Osteoblast (primary cell): Measurements from ENCODE around the gene PLCL1. TPM values are rescaled to one million over a fixed set of nuclear protein-coding genes. Genes with fewer than 3 reads are reported as not detected.

Source experiments
- DNase-seq: peaks from one replicate; pipeline ENCODE4 v3.0.0; 2011; ENCODE audit warnings: low spot score, mixed read lengths; ENCODE audit not compliant: insufficient read length; ENCODE audit errors: missing footprints
- H2AFZ ChIP-seq: 2 replicates; pipeline ENCODE4 v1.6.0; 2011; ENCODE audit warnings: mild to moderate bottlenecking, low read length
- H3K27ac ChIP-seq: 2 replicates; pipeline ENCODE4 v1.5.1; 2011; ENCODE audit warnings: mild to moderate bottlenecking, low read depth, low read length, moderate library complexity
- H3K27me3 ChIP-seq: 2 replicates; pipeline ENCODE4 v1.6.0; 2012; ENCODE audit warnings: mild to moderate bottlenecking, control low read depth, inconsistent platforms, low read length, moderate library complexity; ENCODE audit not compliant: insufficient read depth
- H3K36me3 ChIP-seq: 2 replicates; pipeline ENCODE4 v1.5.1; 2011; ENCODE audit warnings: mild to moderate bottlenecking, low read length, control low read depth, moderate library complexity; ENCODE audit not compliant: insufficient read depth
- H3K4me1 ChIP-seq: 2 replicates; pipeline ENCODE4 v1.5.1; 2011; ENCODE audit warnings: mild to moderate bottlenecking, low read length, control low read depth, moderate library complexity; ENCODE audit not compliant: insufficient read depth
- H3K4me2 ChIP-seq: 2 replicates; pipeline ENCODE4 v1.6.0; 2011; ENCODE audit warnings: mild to moderate bottlenecking, low read length; ENCODE audit not compliant: insufficient read depth
- H3K4me3 ChIP-seq: fragments of 200-600 bp; sonication (generic); 3 replicates; pipeline ENCODE4 v1.5.1; 2012; ENCODE audit warnings: mild to moderate bottlenecking, low read length, inconsistent platforms; ENCODE audit not compliant: insufficient read depth
- H3K79me2 ChIP-seq: 2 replicates; pipeline ENCODE4 v1.6.0; 2012; ENCODE audit warnings: mild to moderate bottlenecking, low read length, control low read depth, inconsistent platforms; ENCODE audit not compliant: insufficient read depth
- H3K9me3 ChIP-seq: 2 replicates; pipeline ENCODE4 v1.5.1; 2011; ENCODE audit warnings: low read depth, low read length, control low read depth
- H4K20me1 ChIP-seq: 2 replicates; pipeline ENCODE4 v1.6.0; 2012; ENCODE audit warnings: mild to moderate bottlenecking, low read length, control low read depth; ENCODE audit not compliant: insufficient read depth
- CTCF ChIP-seq: IDR thresholded peaks from 2 replicates; pipeline ENCODE4 v1.5.1; 2011; ENCODE audit warnings: mild to moderate bottlenecking, low read depth, low read length, moderate library complexity; ENCODE audit errors: extremely low read depth
- total RNA-seq: library from RNA; depleted of rRNA; stranded (reverse); fragments of >200 nt; gene quantifications from 2 replicates; pipeline ENCODE4 v1.2.3, GENCODE V29; 2012

The PLCL1 gene
- total RNA-seq, 1 donor: 4.0 TPM

- H3K4me1 ChIP-seq: peaks cover 2% of the 10 kb centered on the region
- no peaks in the 10 kb centered on the region for H3K36me3 ChIP-seq
- no peak overlapping the region for H3K4me2 ChIP-seq
- no peak for DNase-seq
- no peak for TF ChIP-seq CTCF
- H2AFZ ChIP-seq: no peak overlapping the region
- H3K27ac ChIP-seq: no peak overlapping the region
- no peaks in the 10 kb centered on the region for H4K20me1 ChIP-seq
- H3K79me2 ChIP-seq: no peaks in the 10 kb centered on the region
- no peaks in the 10 kb centered on the region for H3K9me3 ChIP-seq
- no peak overlapping the region for H3K4me3 ChIP-seq
- H3K27me3 ChIP-seq: no peaks in the 10 kb centered on the region
Measured at GRCh38 chr2:197868206-197868605, 63.8 kb downstream of the PLCL1 start.

- TF ChIP-seq CTCF: no peak
- H3K9me3 ChIP-seq: no peaks in the 10 kb centered on the region
- H3K4me3 ChIP-seq: no peak overlapping the region
- H3K27ac ChIP-seq: no peak overlapping the region
- H2AFZ ChIP-seq: no peak overlapping the region
- H3K4me2 ChIP-seq: no peak overlapping the region
- no peak for DNase-seq
- H3K27me3 ChIP-seq: no peaks in the 10 kb centered on the region
- peaks cover 8% of the 10 kb centered on the region for H3K4me1 ChIP-seq
- H3K79me2 ChIP-seq: no peaks in the 10 kb centered on the region
- H4K20me1 ChIP-seq: no peaks in the 10 kb centered on the region
- H3K36me3 ChIP-seq: no peaks in the 10 kb centered on the region
Measured at GRCh38 chr2:197869041-197869440, 64.6 kb downstream of the PLCL1 start.

GRCh38 chr2:197869501-197870111 is 65.2 kb downstream of the PLCL1 start:
- H3K79me2 ChIP-seq: no peaks in the 10 kb centered on the region
- H3K4me1 ChIP-seq: peaks cover 8% of the 10 kb centered on the region
- H2AFZ ChIP-seq: no peak overlapping the region
- no peaks in the 10 kb centered on the region for H4K20me1 ChIP-seq
- H3K27me3 ChIP-seq: no peaks in the 10 kb centered on the region
- no peak overlapping the region for H3K4me2 ChIP-seq
- no peak for DNase-seq
- no peak for TF ChIP-seq CTCF
- H3K27ac ChIP-seq: no peak overlapping the region
- H3K9me3 ChIP-seq: no peaks in the 10 kb centered on the region
- no peak overlapping the region for H3K4me3 ChIP-seq
- no peaks in the 10 kb centered on the region for H3K36me3 ChIP-seq

- H3K9me3 ChIP-seq: no peaks in the 10 kb centered on the region
- no peaks in the 10 kb centered on the region for H3K36me3 ChIP-seq
- H3K4me2 ChIP-seq: no peak overlapping the region
- no peaks in the 10 kb centered on the region for H3K79me2 ChIP-seq
- no peaks in the 10 kb centered on the region for H4K20me1 ChIP-seq
- H3K27me3 ChIP-seq: no peaks in the 10 kb centered on the region
- TF ChIP-seq CTCF: no peak
- H3K4me1 ChIP-seq: peaks cover 8% of the 10 kb centered on the region
- no peak overlapping the region for H3K27ac ChIP-seq
- no peak overlapping the region for H2AFZ ChIP-seq
- DNase-seq: no peak
- H3K4me3 ChIP-seq: no peak overlapping the region
Measured at GRCh38 chr2:197870137-197870536, 65.7 kb downstream of the PLCL1 start.
